Pancreas (tissue), 10 donors: ENCODE results near the gene ZC3H11A. TPM values are rescaled to one million over a fixed set of nuclear protein-coding genes. Genes with fewer than 3 reads are reported as not detected.
"Not testable (repeated sequence)": the region's sequence is repeated elsewhere in the genome, so short reads cannot be mapped to it uniquely, and the experiment has no call there.

Experiments used
- ATAC-seq, 4 donors: fragments of 200-7000 bp; cut with Tn5 transposase; one replicate each; pipeline versions ENCODE4 v1.8.0 to v1.9.1; 2020; ENCODE audit warnings: mild to moderate bottlenecking in 4 of 4, moderate library complexity in 4 of 4
- DNase-seq, 6 donors: peaks; one replicate each; pipeline ENCODE4 v3.0.0-alpha.2; 2020
- FAIRE-seq: peaks from 2 replicates; lab custom pipeline; 2012; peaks lifted over from hg19 to GRCh38; lab: Jason Lieb, UNC
- H3K27ac ChIP-seq, 4 donors: fragments of 200-600 bp; sonication (generic); 1 replicate in 3 of 4; 2 replicates in 1 of 4; pipeline versions ENCODE4 v1.5.0 to v1.8.0; 2020
- H3K27me3 ChIP-seq, 4 donors: fragments of 200-600 bp; one replicate each; pipeline ENCODE4 v1.8.0; 2021
- H3K36me3 ChIP-seq, 3 donors: fragments of 200-600 bp; sonication (generic) in 1 of 3; one replicate each; pipeline versions ENCODE4 v1.5.0 to v1.8.0; 2020 to 2021
- H3K4me1 ChIP-seq, 3 donors: fragments of 200-600 bp; one replicate each; pipeline ENCODE4 v1.8.0; 2021
- H3K4me3 ChIP-seq, 4 donors: fragments of 200-600 bp; sonication (generic) in 2 of 4; one replicate each; pipeline versions ENCODE4 v1.5.0 to v1.8.0; 2020 to 2021
- H3K9me3 ChIP-seq, 4 donors: fragments of 200-600 bp; one replicate each; pipeline ENCODE4 v1.8.0; 2021
- CTCF ChIP-seq, 4 donors: fragments of 200-600 bp; sonication (generic) in 3 of 4; IDR thresholded peaks; one replicate each; pipeline versions ENCODE4 v1.5.0 to v1.8.0; 2021; ENCODE audit warnings: antibody characterized with exemption in 4 of 4
- WGBS, 2 donors: extraction: QIAGEN DNeasy Blood & Tissue Kit; methylation state at CpG; one replicate each; pipeline ENCODE4 v1.1.7; 2013; 5-methylcytosine and 5-hydroxymethylcytosine counted together
- intact Hi-C, 3 donors: fragments of 100-400 bp; cut with DNase I; formaldehyde crosslinking; loops; one replicate each; pipeline versions ENCODE4 v1.11.1 to v1.14.2; 2022
- polyA plus RNA-seq, 2 donors: library from polyadenylated mRNA; stranded (reverse); fragments of 200-250 nt; gene quantifications; one replicate each; pipeline ENCODE4 v1.2.3, GENCODE V29; 2013
- total RNA-seq, 6 donors: library from RNA; stranded (reverse); fragmentation: NEBNext Ultra II Directional in 4 of 6; extraction: Animal tissue kit (Norgen Biotek cat#: 25700) in 4 of 6; gene quantifications; one replicate each; pipeline versions ENCODE4 v1.2.1 to v1.2.4, GENCODE V29; 2021 to 2023
- donor health status: healthy with polysubstance abuse.
- donor health status: DM: no; HTN: no; CAD: no; lungs with moderate emphysema.
- donor health status: DM: no; HTN: no; CAD: no.
- donor health status: control.
- donor health status: control.
- donor health status: Bipolar disorder and iron deficiency.
- donor health status: DM: yes; HTN: yes; CAD: no.
- donor health status: DM: no; HTN: no; CAD: no.
- donor health status: DM: no; HTN: no; CAD: no.
- donor health status: DM: yes; HTN: yes; CAD: no.

ZC3H11A gene
- total and polyA plus RNA-seq, 8 donors = 19.1 to 60.1 (median 29.4) TPM

GRCh38 chr1:203818399-203818798, 23.0 kb downstream of the ZC3H11A start:
- H3K9me3 ChIP-seq = no peaks in the 10 kb centered on the region
- ATAC-seq (no peak), FAIRE-seq (no peak), DNase-seq (no peak)
- 94 to 97% methylated on average over 6 of the region's 6 CpGs for WGBS, 2 donors
- no peak for TF ChIP-seq CTCF (IDR thresholded peaks at IDR 0.05)
- no peak overlapping the region for H3K27ac ChIP-seq
- H3K36me3 ChIP-seq = peaks cover 2 to 66% (median 6%) of the 10 kb centered on the region in 3 donors
- no peaks in the 10 kb centered on the region for H3K4me1 ChIP-seq
- intact Hi-C loops = no loop called here
- H3K4me3 ChIP-seq = no peak overlapping the region
- no peaks in the 10 kb centered on the region for H3K27me3 ChIP-seq

GRCh38 chr1:203823306-203823705, 27.9 kb downstream of the ZC3H11A start:
- intact Hi-C loops = no loop called here
- H3K27me3 ChIP-seq = no peaks in the 10 kb centered on the region
- H3K9me3 ChIP-seq = no peaks in the 10 kb centered on the region
- ATAC-seq (no peak), FAIRE-seq (no peak), DNase-seq (no peak)
- H3K4me1 ChIP-seq = no peaks in the 10 kb centered on the region
- no peak overlapping the region for H3K4me3 ChIP-seq
- H3K27ac ChIP-seq = no peak overlapping the region
- no peak for TF ChIP-seq CTCF (IDR thresholded peaks at IDR 0.05)
- 65 to 76% methylated on average over 1 of the region's 1 CpG for WGBS, 2 donors
- peaks cover 2 to 44% (median 5%) of the 10 kb centered on the region in 3 donors for H3K36me3 ChIP-seq

- no peak for DNase-seq
- Histone ChIP-seq H3K4me1 (no peaks in the 10 kb centered on the region), H3K36me3 (peaks cover 0 to 47% (median 15%) of the 10 kb centered on the region in 3 donors), H3K4me3 (no peak overlapping the region), H3K27me3 (no peaks in the 10 kb centered on the region), H3K9me3 (no peaks in the 10 kb centered on the region), H3K27ac (no peak overlapping the region)
- WGBS, 2 donors = 85 to 90% methylated on average over 2 of the region's 2 CpGs
- TF ChIP-seq CTCF (IDR thresholded peaks at IDR 0.05) = no peak
- no peak for FAIRE-seq
- intact Hi-C loops = no loop called here
- no peak for ATAC-seq
These were observed 30.8 kb downstream of the ZC3H11A start for GRCh38 chr1:203826175-203826574.

- no peak for ATAC-seq
- TF ChIP-seq CTCF (IDR thresholded peaks at IDR 0.05) = no peak
- Histone ChIP-seq H3K27me3 (no peaks in the 10 kb centered on the region), H3K27ac (no peak overlapping the region), H3K9me3 (no peaks in the 10 kb centered on the region), H3K4me1 (no peaks in the 10 kb centered on the region), H3K4me3 (no peak overlapping the region), H3K36me3 (peaks cover 0 to 43% (median 24%) of the 10 kb centered on the region in 3 donors)
- WGBS, 2 donors = 86 to 90% methylated on average over 5 of the region's 5 CpGs
- no peak for DNase-seq
- FAIRE-seq = no peak
- intact Hi-C loops = no loop called here
These were observed 32.6 kb downstream of the ZC3H11A start for GRCh38 chr1:203828002-203828401.

GRCh38 chr1:203828503-203828902, 33.1 kb downstream of the ZC3H11A start:
- no peaks in the 10 kb centered on the region for H3K27me3 ChIP-seq
- FAIRE-seq (no peak), DNase-seq (no peak), ATAC-seq (no peak)
- H3K36me3 ChIP-seq = peaks cover 0 to 46% (median 24%) of the 10 kb centered on the region in 3 donors
- no peak overlapping the region for H3K27ac ChIP-seq
- no peak overlapping the region for H3K4me3 ChIP-seq
- WGBS, 2 donors = 6 to 12% methylated on average over 1 of the region's 1 CpG
- no peak for TF ChIP-seq CTCF (IDR thresholded peaks at IDR 0.05)
- H3K4me1 ChIP-seq = no peaks in the 10 kb centered on the region
- intact Hi-C loops = no loop called here
- H3K9me3 ChIP-seq = no peaks in the 10 kb centered on the region

GRCh38 chr1:203829247-203829646, 33.8 kb downstream of the ZC3H11A start:
- H3K4me3 ChIP-seq, DNase-seq, H3K27me3 ChIP-seq, H3K27ac ChIP-seq, FAIRE-seq, H3K4me1 ChIP-seq, H3K9me3 ChIP-seq, intact Hi-C loops: not testable (repeated sequence)
- H3K36me3 ChIP-seq = peaks cover 0 to 51% (median 24%) of the 10 kb centered on the region in 3 donors
- peak in 2 of 4 donors; percentile 53 to 65 for ATAC-seq
- WGBS, 2 donors = 81 to 87% methylated on average over 5 of the region's 5 CpGs
